Immature natural killer cell (primary cell): ENCODE data around the gene TSHR. TPM values are rescaled to one million over a fixed set of nuclear protein-coding genes. Genes with fewer than 3 reads are reported as not detected.
"Not testable (repeated sequence)": the region's sequence is repeated elsewhere in the genome, so short reads cannot be mapped to it uniquely, and the experiment has no call there.

Experiments
- DNase-seq, 3 donors: peaks; one replicate each; pipeline ENCODE4 v3.0.0; 2022; ENCODE audit warnings: mixed read lengths in 1 of 3
- H3K27ac Mint-ChIP-seq, 6 donors: one replicate each; pipeline ENCODE4 v1.8.0; 2020; ENCODE audit warnings: mixed read lengths in 6 of 6, mild to moderate bottlenecking in 5 of 6, inconsistent platforms in 4 of 6, moderate library complexity in 3 of 6
- H3K27me3 Mint-ChIP-seq, 3 donors: one replicate each; pipeline ENCODE4 v1.8.0; 2020 to 2021; ENCODE audit warnings: low read depth in 3 of 3, mild to moderate bottlenecking in 3 of 3, mixed read lengths in 3 of 3, moderate library complexity in 3 of 3, inconsistent platforms in 1 of 3
- H3K36me3 Mint-ChIP-seq, 3 donors: one replicate each; pipeline ENCODE4 v1.8.0; 2020; ENCODE audit warnings: mixed read lengths in 3 of 3, inconsistent platforms in 2 of 3, mild to moderate bottlenecking in 2 of 3
- H3K4me1 Mint-ChIP-seq, 2 donors: one replicate each; pipeline ENCODE4 v1.8.0; 2020; ENCODE audit warnings: inconsistent platforms in 2 of 2, mild to moderate bottlenecking in 2 of 2, mixed read lengths in 2 of 2, moderate library complexity in 1 of 2
- H3K4me3 Mint-ChIP-seq, 5 donors: one replicate each; pipeline ENCODE4 v1.8.0; 2020; ENCODE audit warnings: mild to moderate bottlenecking in 5 of 5, mixed read lengths in 5 of 5, inconsistent platforms in 3 of 5, moderate library complexity in 3 of 5
- H3K9me3 Mint-ChIP-seq, 6 donors: one replicate each; pipeline ENCODE4 v1.8.0; 2020; ENCODE audit warnings: mild to moderate bottlenecking in 6 of 6, mixed read lengths in 6 of 6, inconsistent platforms in 4 of 6, moderate library complexity in 3 of 6
- polyA plus RNA-seq, 3 donors: library from polyadenylated mRNA; unstranded; fragments of 300-500 nt; fragmentation: Illumina TruSeq; gene quantifications; one replicate each; pipeline ENCODE4 v1.2.3, GENCODE V29; 2021

The TSHR gene
- polyA plus RNA-seq, 3 donors from 2014 or later, result not detected

DNA sequence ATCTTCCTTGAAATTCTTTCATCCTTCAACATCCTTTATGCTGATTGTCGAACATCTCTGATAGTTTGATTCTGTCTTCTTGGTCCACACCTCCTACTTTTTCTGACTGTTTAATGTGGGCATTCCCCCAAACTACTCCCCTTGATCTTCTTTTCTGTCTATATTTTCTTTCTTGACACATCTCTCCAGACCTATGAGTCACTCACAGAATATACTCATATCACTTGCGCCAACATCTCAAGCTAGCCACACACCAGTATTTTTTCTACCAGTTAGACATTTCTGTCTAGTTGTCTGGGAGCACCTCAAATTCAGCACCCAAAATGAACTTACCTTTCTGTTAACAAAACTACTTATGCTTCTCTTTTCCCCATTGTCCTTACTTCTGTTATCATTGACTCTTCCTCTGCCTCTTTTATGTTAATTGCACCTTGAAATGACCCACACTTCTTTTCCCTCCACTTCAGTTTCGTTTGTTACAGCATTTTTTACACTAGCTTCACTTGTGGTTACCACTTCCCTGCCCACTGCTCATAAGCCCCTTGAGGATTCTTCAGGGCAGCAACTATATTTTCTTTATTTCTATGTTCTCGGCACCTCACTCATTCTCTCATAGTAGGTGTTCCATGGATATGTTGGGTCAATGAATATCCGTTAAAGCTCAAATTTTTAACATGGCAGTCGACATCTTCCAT is 33.5 kb downstream of the TSHR start:
- Mint-ChIP-seq H3K27me3 (peaks cover 0 to 2% (median 0%) of the 10 kb centered on the region in 3 donors), H3K4me1 (no peaks in the 10 kb centered on the region), H3K9me3 (no peaks in the 10 kb centered on the region), H3K4me3 (no peak overlapping the region), H3K27ac (no peak overlapping the region), H3K36me3 (no peaks in the 10 kb centered on the region)
- DNase-seq, result no peak

DNA sequence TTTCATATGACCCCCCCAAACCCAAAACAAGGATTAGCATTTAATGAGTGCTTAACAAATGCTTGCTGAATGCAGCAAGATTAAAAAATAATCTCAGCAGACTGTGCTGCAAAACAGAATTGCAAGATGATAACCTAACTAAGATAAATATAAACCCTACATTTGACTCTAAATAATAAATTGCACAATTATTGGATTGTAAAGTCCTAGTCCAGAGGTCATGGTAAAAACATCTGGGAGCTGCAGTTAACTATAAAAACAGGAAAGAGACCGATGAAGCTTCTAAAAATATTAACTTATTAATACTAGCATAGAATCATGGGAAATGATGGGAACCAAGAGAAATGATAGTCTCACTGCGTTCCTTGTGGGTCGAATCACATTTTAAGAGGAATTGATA is 37.2 kb downstream of the TSHR start:
- no peaks in the 10 kb centered on the region for H3K4me1 Mint-ChIP-seq
- no peaks in the 10 kb centered on the region for H3K9me3 Mint-ChIP-seq
- H3K4me3 Mint-ChIP-seq, result no peak overlapping the region
- peaks cover 2 to 10% (median 4%) of the 10 kb centered on the region in 3 donors for H3K27me3 Mint-ChIP-seq
- H3K36me3 Mint-ChIP-seq, result no peaks in the 10 kb centered on the region
- DNase-seq, result no peak
- H3K27ac Mint-ChIP-seq, result no peak overlapping the region

DNA sequence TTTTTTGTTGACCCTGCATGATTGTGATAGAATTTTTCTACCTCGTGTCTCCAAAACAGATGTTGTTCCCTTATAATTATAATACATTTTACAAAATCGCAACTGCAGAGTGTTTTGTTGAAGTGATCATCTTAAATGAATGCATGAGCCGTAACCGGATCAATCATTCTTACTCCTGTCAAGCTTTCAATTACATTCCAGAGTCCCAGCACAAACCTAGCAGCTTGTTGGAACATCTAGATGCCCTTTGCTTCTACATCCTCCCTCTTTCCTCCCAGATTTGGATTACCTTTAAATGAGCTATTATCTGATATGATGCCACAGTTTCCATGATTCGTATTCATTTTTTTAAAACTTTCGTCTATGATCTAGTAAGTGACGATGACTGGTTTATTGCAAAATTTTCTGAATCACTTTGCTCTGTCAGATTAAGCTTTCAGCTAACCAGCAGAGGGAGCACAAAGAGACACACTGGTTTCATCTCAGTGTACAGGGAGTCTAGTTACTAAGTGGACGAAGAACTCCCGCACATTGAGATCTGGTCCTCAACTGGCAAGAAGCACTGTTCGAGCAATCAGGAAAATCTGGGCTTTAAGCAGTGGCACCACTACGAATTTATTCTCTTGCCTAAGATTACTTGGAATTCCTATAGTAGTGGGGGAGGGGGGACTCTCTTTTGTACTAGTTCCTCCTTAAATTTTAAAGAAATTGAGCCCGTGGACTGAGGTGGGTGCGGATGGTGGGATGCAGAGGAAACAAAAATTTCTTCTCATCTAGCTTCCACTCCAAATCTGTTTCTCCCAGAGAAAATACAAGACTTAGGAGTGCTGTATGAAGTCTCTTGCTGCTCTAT is 40.9 kb downstream of the TSHR start:
- no peak overlapping the region for H3K4me3 Mint-ChIP-seq
- DNase-seq, result peak; percentile 6 to 43 (median 28)
- H3K36me3 Mint-ChIP-seq, result no peaks in the 10 kb centered on the region
- no peak overlapping the region for H3K27ac Mint-ChIP-seq
- H3K4me1 Mint-ChIP-seq, result no peaks in the 10 kb centered on the region
- H3K27me3 Mint-ChIP-seq, result peaks cover 3 to 13% (median 10%) of the 10 kb centered on the region in 3 donors
- no peaks in the 10 kb centered on the region for H3K9me3 Mint-ChIP-seq

DNA sequence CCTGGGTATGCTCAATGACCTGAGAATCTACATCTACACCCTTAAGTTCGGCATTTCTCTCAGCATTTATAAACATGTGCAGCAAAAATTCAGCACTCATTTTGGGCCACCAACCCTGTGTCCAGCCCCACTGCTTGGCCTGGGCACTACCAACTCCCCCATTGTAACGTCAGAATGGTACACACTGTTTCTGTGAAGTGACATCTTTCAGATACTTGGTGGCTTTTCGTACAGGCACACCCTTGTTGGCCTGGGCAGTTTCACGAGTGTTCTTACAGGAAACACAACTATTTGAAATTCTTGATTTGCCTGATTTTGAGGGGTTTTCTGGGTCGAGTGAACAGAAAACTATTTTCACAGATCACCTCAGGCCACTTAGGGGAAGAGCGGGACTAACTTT is 46.0 kb downstream of the TSHR start:
- Mint-ChIP-seq H3K9me3 (no peaks in the 10 kb centered on the region), H3K4me3 (no peak overlapping the region), H3K27me3 (peaks cover 4 to 9% (median 5%) of the 10 kb centered on the region in 3 donors), H3K27ac (no peak overlapping the region), H3K4me1 (no peaks in the 10 kb centered on the region), H3K36me3 (no peaks in the 10 kb centered on the region)
- no peak for DNase-seq

DNA sequence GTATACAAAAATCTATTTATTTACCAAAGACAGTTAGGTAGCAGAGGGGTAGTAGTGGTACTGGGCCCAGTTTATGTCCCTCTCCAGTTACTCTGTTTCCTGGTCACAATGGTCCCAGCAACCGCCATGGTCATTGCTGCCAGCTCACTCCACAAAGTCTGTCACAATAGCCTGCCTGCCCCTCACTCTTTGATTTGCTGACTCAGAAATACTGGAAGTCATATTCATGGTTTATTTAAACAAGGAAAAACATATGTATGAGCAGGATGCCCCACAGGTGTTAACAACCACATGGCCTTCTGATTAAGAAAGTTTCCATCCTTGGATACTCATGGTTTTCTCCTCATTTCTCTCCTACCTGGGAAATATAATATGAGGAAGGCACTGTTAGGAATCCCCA is 49.2 kb downstream of the TSHR start:
- Mint-ChIP-seq H3K36me3 (no peaks in the 10 kb centered on the region), H3K27ac (no peak overlapping the region), H3K27me3 (peaks cover 0 to 5% (median 1%) of the 10 kb centered on the region in 3 donors), H3K9me3 (no peaks in the 10 kb centered on the region), H3K4me1 (no peaks in the 10 kb centered on the region), H3K4me3 (no peak overlapping the region)
- DNase-seq, result no peak

DNA sequence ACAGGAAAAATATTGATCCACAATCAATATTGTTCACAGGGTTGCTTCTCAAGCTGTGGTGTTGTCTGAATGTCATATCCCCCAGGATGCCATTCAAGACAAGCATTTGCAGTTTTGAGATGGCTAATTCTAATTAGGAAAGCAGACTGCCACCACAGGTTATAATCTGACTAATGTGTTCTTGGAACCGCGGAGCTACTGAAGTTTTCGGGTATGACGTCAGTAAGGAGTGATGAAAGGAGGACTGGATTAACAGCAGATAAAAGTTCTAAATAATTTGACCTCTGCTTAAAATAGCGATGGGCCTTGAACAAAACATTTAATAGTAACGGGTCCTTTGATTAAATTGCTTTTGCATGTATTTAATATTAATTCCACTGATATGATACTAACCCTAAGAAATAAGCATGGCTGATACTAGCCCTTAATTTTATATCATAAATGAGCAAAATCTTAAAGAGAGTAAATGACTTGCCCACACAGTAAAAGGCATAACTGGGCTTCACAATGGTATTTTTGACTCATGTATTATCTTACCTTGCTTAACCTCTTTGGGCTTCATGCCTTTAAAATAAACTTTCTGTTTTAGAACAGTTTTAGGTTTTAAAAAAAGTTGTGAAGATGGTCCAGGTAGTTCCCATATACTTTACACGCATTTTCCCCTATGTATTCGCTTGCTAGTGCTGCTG is 50.3 kb downstream of the TSHR start:
- H3K4me1 Mint-ChIP-seq, result no peaks in the 10 kb centered on the region
- H3K9me3 Mint-ChIP-seq, result no peaks in the 10 kb centered on the region
- no peak overlapping the region for H3K27ac Mint-ChIP-seq
- H3K36me3 Mint-ChIP-seq, result no peaks in the 10 kb centered on the region
- DNase-seq, result no peak
- H3K4me3 Mint-ChIP-seq, result no peak overlapping the region
- H3K27me3 Mint-ChIP-seq, result peaks cover 0 to 3% (median 1%) of the 10 kb centered on the region in 3 donors

DNA sequence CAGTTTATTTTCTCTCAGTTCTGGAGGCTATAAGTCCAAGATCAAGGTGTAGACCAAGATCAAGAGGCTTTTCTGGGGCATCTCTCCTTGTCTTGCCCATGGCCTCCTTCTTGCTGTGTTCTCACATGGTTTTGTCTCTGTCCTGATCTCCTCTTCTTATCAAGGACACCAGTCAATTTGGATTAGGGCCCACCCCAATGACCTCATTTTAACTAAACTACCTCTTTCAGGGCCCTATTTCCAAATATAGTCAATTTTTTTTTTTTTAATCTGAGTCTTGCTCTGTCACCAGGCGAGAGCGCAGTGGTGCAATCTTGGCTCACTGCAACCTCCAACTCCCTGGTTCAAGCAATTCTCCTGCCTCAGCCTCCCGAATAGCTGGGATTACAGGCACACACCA is 50.8 kb downstream of the TSHR start:
- no peaks in the 10 kb centered on the region for H3K36me3 Mint-ChIP-seq
- H3K4me1 Mint-ChIP-seq, result no peaks in the 10 kb centered on the region
- no peak overlapping the region for H3K4me3 Mint-ChIP-seq
- H3K27me3 Mint-ChIP-seq, result peaks cover 0 to 4% (median 1%) of the 10 kb centered on the region in 3 donors
- H3K9me3 Mint-ChIP-seq, result no peaks in the 10 kb centered on the region
- no peak overlapping the region for H3K27ac Mint-ChIP-seq
- no peak for DNase-seq

DNA sequence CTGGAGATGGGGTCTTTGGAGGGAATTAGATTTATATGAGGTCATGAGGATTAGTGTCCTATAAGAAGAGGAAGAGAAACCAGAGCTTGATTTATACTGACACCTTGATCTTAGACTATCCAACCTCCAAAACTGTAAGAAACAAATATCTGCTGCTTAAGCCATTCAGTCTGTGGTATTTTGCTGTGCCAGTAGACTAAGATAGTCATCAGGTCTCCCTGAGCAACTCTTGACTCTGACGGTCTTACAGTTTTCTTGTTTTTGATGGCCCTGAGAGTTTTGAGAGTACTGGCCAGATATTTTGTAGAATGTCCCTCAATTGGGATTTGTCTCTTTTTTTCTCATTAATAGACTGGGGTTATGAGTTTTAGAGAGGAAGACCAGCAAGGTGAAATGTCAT is 51.7 kb downstream of the TSHR start:
- no peaks in the 10 kb centered on the region for H3K4me1 Mint-ChIP-seq
- no peak overlapping the region for H3K27ac Mint-ChIP-seq
- H3K36me3 Mint-ChIP-seq, result no peaks in the 10 kb centered on the region
- no peaks in the 10 kb centered on the region for H3K9me3 Mint-ChIP-seq
- H3K4me3 Mint-ChIP-seq, result no peak overlapping the region
- no peak for DNase-seq
- peaks cover 0 to 4% (median 1%) of the 10 kb centered on the region in 3 donors for H3K27me3 Mint-ChIP-seq

DNA sequence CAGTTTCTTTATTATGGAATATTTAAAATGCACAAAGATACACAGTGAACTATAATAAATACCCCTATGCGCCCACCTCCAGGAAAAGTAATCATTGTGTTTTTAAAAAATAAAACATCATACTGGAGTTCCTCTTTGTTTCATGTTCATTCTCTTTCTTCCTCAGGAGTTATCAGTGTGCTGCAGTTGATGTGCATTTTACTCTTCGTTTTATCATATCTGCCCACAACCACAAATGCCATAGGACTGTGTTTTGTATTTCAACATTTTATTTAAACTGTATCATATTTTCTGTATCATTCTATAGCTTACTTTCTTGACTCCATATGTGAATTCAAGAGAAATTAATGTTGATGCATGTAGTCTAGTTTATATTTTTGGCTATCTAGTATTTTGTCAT is 53.9 kb downstream of the TSHR start:
- H3K36me3 Mint-ChIP-seq, result no peaks in the 10 kb centered on the region
- no peaks in the 10 kb centered on the region for H3K4me1 Mint-ChIP-seq
- no peak overlapping the region for H3K27ac Mint-ChIP-seq
- H3K27me3 Mint-ChIP-seq, result peaks cover 0 to 4% (median 1%) of the 10 kb centered on the region in 3 donors
- no peak overlapping the region for H3K4me3 Mint-ChIP-seq
- no peak for DNase-seq
- H3K9me3 Mint-ChIP-seq, result no peaks in the 10 kb centered on the region

DNA sequence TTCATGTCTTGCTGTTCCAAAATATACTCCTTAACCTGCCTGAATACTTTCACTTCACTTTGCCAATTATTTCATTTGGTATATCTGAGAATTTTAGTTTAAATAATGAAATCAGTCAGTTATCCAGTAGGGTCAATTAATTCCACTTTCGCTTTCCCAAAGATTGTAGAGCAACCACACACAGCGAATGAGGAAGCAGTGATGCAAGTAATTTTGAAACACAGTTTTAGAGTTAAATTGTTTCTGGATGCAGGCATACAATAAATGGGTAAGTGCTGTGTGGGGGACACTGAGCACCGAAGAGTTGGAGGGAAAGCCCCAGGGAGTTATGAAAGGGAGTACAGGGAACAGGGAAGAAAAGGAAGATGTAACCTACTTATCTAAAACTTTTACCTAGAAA is 62.8 kb downstream of the TSHR start:
- Mint-ChIP-seq H3K27ac (no peak overlapping the region), H3K4me3 (no peak overlapping the region), H3K27me3 (peaks cover 0 to 7% (median 4%) of the 10 kb centered on the region in 3 donors), H3K4me1 (no peaks in the 10 kb centered on the region), H3K36me3 (no peaks in the 10 kb centered on the region), H3K9me3 (no peaks in the 10 kb centered on the region)
- no peak for DNase-seq

DNA sequence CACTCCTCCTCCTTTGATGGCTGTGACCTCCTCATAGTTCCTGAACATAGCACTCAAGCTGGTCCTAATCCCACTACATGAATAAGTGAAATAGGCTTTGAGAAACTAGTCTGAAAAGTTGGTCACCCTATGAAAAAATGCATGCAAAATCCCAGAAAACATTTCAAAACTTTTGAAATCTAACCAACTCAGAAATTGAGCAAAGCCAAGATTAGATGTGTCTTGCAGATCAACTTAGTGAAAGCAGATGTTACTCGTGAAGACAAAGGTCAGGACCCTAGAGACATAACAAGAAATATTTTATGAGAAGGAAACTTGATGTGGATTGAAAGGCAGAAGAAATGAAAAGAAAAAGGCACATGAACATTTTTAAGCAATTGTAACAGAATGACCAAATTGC is 63.3 kb downstream of the TSHR start:
- Mint-ChIP-seq H3K4me1 (no peaks in the 10 kb centered on the region), H3K27me3 (peaks cover 3 to 7% (median 4%) of the 10 kb centered on the region in 3 donors), H3K4me3 (no peak overlapping the region), H3K27ac (no peak overlapping the region), H3K36me3 (no peaks in the 10 kb centered on the region), H3K9me3 (no peaks in the 10 kb centered on the region)
- no peak for DNase-seq

DNA sequence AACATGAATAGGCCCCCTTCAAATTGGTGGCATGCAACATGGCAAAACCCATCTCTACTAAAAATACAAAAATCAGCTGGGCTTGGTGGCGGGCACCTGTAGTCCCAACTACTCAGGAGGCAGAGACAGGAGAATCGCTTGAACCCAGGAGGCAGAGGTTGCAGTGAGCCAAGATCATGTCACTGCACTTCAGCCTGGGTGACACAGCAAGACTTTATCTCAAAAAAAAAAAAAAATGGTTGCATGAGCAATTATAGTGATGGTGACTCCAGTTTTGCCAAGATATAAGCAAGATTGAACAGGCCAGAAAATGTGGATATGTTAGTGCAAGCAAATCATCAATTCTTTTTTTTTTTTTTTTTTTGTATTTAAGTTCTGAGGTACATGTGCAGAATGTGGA is 63.7 kb downstream of the TSHR start:
- H3K4me1 Mint-ChIP-seq, H3K27me3 Mint-ChIP-seq, H3K4me3 Mint-ChIP-seq, DNase-seq, H3K9me3 Mint-ChIP-seq, H3K27ac Mint-ChIP-seq, H3K36me3 Mint-ChIP-seq: not testable (repeated sequence)

DNA sequence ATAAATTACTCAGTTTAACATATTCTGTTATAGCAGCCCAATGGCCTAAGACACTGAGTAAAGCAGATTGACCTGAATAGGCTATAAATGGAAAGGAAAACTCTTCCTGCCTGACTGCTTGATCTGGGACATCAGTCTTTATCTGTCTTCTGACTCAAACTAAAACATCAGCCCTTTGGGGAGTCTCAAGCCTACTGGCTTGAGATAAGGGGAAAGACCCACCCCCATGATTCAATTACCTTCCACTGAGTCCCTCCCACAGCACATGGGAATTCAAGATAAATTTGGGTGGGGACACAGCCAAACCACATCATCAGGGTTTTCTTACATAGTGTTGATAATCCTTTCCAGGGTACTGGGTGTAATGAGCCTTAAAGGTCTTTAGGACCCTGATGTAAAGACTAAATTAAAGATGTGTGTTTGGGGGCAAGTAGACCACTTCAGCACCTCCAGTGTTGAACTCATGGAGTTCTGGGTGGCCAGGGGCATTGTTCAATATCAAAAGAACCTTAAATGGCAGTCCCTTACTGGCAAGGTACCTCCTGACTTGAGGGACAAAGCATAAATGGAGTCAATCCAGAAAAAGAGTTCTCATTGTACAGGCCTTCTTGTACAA is 67.8 kb downstream of the TSHR start:
- no peaks in the 10 kb centered on the region for H3K4me1 Mint-ChIP-seq
- H3K4me3 Mint-ChIP-seq, result no peak overlapping the region
- H3K27me3 Mint-ChIP-seq, result peaks cover 2 to 8% (median 3%) of the 10 kb centered on the region in 3 donors
- H3K9me3 Mint-ChIP-seq, result no peaks in the 10 kb centered on the region
- no peaks in the 10 kb centered on the region for H3K36me3 Mint-ChIP-seq
- DNase-seq, result no peak
- no peak overlapping the region for H3K27ac Mint-ChIP-seq

DNA sequence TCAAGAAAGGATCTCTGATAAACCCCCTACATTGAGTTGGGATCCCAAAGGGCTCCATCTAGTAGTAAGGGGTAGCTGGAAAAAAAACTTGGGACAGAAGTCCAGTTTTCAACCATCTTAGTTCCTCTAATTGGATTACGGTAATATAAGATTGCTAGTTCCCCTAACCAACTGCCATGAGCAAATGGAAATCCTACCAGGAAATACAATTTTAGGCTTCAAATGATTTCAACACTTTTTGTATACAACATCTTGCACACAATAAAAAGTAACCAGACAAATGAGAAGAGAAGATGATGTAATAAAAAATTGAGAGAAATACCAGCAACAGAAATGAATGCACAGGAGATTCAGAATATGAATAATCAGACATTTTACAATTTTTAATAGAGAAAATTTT is 73.0 kb downstream of the TSHR start:
- no peaks in the 10 kb centered on the region for H3K4me1 Mint-ChIP-seq
- DNase-seq, result no peak
- no peak overlapping the region for H3K27ac Mint-ChIP-seq
- H3K36me3 Mint-ChIP-seq, result no peaks in the 10 kb centered on the region
- H3K27me3 Mint-ChIP-seq, result peaks cover under 1 to 5% (median 2%) of the 10 kb centered on the region in 3 donors
- peaks cover 0 to 5% (median 0%) of the 10 kb centered on the region in 6 donors for H3K9me3 Mint-ChIP-seq
- no peak overlapping the region for H3K4me3 Mint-ChIP-seq
